DOHH2 (cell line): Measurements from ENCODE around the gene GRB10.

ENCODE experiments used
- H3F3A ChIP-seq: fragments of 200-600 bp; sonication (generic), shearing (Covaris generic); 2 replicates; pipeline ENCODE4 v1.6.0; 2016; ENCODE audit warnings: antibody characterized with exemption, mild to moderate bottlenecking; ENCODE audit not compliant: control insufficient read depth, insufficient read depth
- H3K27ac ChIP-seq: fragments of 200-600 bp; sonication (generic); 2 replicates; pipeline ENCODE4 v1.5.1; 2014; ENCODE audit warnings: low read depth, mild to moderate bottlenecking, low read length, moderate library complexity
- H3K27me3 ChIP-seq: fragments of 200-600 bp; sonication (generic); 2 replicates; pipeline ENCODE4 v1.6.1; 2014; ENCODE audit warnings: mild to moderate bottlenecking, low read length, mixed read lengths; ENCODE audit not compliant: control insufficient read depth
- H3K36me3 ChIP-seq: fragments of 200-600 bp; sonication (generic); 2 replicates; pipeline ENCODE4 v1.6.1; 2014; ENCODE audit warnings: mild to moderate bottlenecking, low read length, moderate library complexity, mixed read lengths; ENCODE audit not compliant: control insufficient read depth
- H3K4me1 ChIP-seq: fragments of 200-600 bp; sonication (generic); 2 replicates; pipeline ENCODE4 v1.6.1; 2014; ENCODE audit warnings: mild to moderate bottlenecking, low read length, mixed read lengths; ENCODE audit not compliant: control insufficient read depth
- H3K4me2 ChIP-seq: fragments of 200-600 bp; sonication (generic); 2 replicates; pipeline ENCODE4 v1.6.0; 2014; ENCODE audit warnings: mild to moderate bottlenecking, low read length, moderate library complexity
- H3K4me3 ChIP-seq: fragments of 200-600 bp; sonication (generic); 2 replicates; pipeline ENCODE4 v1.5.1; 2014; ENCODE audit warnings: mild to moderate bottlenecking, low read length, mixed read lengths
- H3K79me2 ChIP-seq: fragments of 200-600 bp; sonication (generic); 2 replicates; pipeline ENCODE4 v1.6.1; 2014; ENCODE audit warnings: mild to moderate bottlenecking, low read length, mixed read lengths; ENCODE audit not compliant: control insufficient read depth
- H3K9me2 ChIP-seq: fragments of 200-600 bp; sonication (generic); replicated peaks from 2 replicates; pipeline ENCODE4 v1.6.1; 2014; ENCODE audit warnings: mild to moderate bottlenecking, low read length, mixed read lengths; ENCODE audit not compliant: control insufficient read depth
- H3K9me3 ChIP-seq: fragments of 200-600 bp; sonication (generic); 2 replicates; pipeline ENCODE4 v1.6.1; 2014; ENCODE audit warnings: antibody characterized with exemption, low read length, mixed read lengths; ENCODE audit not compliant: control insufficient read depth, insufficient read depth
- H4K20me1 ChIP-seq: fragments of 200-600 bp; sonication (generic); 2 replicates; pipeline ENCODE4 v1.6.0; 2014; ENCODE audit warnings: low read depth, mild to moderate bottlenecking, antibody characterized with exemption, low read length, moderate library complexity; ENCODE audit not compliant: control insufficient read depth, insufficient read depth
- EZH2phosphoT487 ChIP-seq: fragments of 200-600 bp; sonication (generic); IDR thresholded peaks from 2 replicates; pipeline ENCODE4 v1.6.1; 2017; ENCODE audit warnings: borderline replicate concordance, mild to moderate bottlenecking, antibody characterized with exemption, low read length, moderate library complexity, mixed read lengths
- TF ChIP-seq, protein P1 (sequence below): fragments of 200-600 bp; sonication (generic); IDR thresholded peaks from one replicate; pipeline ENCODE4 v1.5.1; 2014; ENCODE audit warnings: antibody characterized with exemption, mild to moderate bottlenecking, low read depth, low read length; ENCODE audit not compliant: poor library complexity, severe bottlenecking

Gene GRB10

GRCh38 chr7:50684713-50685075 is 98.0 kb downstream of the GRB10 start:
- Histone ChIP-seq H3K4me3 (no peak overlapping the region), H3F3A (no peaks in the 10 kb centered on the region), H3K9me2 (no peaks in the 10 kb centered on the region), H3K27me3 (peaks cover 17% of the 10 kb centered on the region), H3K9me3 (no peaks in the 10 kb centered on the region), H3K36me3 (no peaks in the 10 kb centered on the region), H3K4me2 (no peak overlapping the region), H4K20me1 (no peaks in the 10 kb centered on the region), H3K4me1 (0 out of 2 replicates have a peak, but pooled peaks cover 4% of the 10 kb centered on the region), H3K79me2 (no peaks in the 10 kb centered on the region), H3K27ac (no peak overlapping the region)
- TF ChIP-seq EZH2phosphoT487, result no peak
- TF ChIP-seq, protein P1, sequence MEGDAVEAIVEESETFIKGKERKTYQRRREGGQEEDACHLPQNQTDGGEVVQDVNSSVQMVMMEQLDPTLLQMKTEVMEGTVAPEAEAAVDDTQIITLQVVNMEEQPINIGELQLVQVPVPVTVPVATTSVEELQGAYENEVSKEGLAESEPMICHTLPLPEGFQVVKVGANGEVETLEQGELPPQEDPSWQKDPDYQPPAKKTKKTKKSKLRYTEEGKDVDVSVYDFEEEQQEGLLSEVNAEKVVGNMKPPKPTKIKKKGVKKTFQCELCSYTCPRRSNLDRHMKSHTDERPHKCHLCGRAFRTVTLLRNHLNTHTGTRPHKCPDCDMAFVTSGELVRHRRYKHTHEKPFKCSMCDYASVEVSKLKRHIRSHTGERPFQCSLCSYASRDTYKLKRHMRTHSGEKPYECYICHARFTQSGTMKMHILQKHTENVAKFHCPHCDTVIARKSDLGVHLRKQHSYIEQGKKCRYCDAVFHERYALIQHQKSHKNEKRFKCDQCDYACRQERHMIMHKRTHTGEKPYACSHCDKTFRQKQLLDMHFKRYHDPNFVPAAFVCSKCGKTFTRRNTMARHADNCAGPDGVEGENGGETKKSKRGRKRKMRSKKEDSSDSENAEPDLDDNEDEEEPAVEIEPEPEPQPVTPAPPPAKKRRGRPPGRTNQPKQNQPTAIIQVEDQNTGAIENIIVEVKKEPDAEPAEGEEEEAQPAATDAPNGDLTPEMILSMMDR, result no peak

- Histone ChIP-seq H3K27ac (no peak overlapping the region), H3K27me3 (peaks cover 22% of the 10 kb centered on the region)
- TF ChIP-seq, protein P1, result no peak
- TF ChIP-seq EZH2phosphoT487, result no peak
These were observed 98.5 kb downstream of the GRB10 start for GRCh38 chr7:50684011-50684712.

GRCh38 chr7:50682573-50682972 is 100.1 kb downstream of the GRB10 start:
- TF ChIP-seq EZH2phosphoT487, result no peak
- TF ChIP-seq, protein P1, result no peak
- no peaks in the 10 kb centered on the region for H3F3A ChIP-seq
- H3K4me1 ChIP-seq, result 0 out of 2 replicates have a peak, but pooled peaks cover 4% of the 10 kb centered on the region
- no peaks in the 10 kb centered on the region for H3K79me2 ChIP-seq
- no peak overlapping the region for H3K27ac ChIP-seq
- no peaks in the 10 kb centered on the region for H3K9me2 ChIP-seq
- H3K9me3 ChIP-seq, result no peaks in the 10 kb centered on the region
- peaks cover 24% of the 10 kb centered on the region for H3K27me3 ChIP-seq
- H3K4me2 ChIP-seq, result no peak overlapping the region
- H3K36me3 ChIP-seq, result no peaks in the 10 kb centered on the region
- H3K4me3 ChIP-seq, result no peak overlapping the region
- no peaks in the 10 kb centered on the region for H4K20me1 ChIP-seq

More at GRCh38 chr7:50684011-50684712, 98.5 kb downstream of the GRB10 start:
- H3K4me1 ChIP-seq, result 0 out of 2 replicates have a peak, but pooled peaks cover 4% of the 10 kb centered on the region
- no peak overlapping the region for H3K4me3 ChIP-seq
- no peaks in the 10 kb centered on the region for H3K79me2 ChIP-seq
- H3K9me3 ChIP-seq, result no peaks in the 10 kb centered on the region
- no peak overlapping the region for H3K4me2 ChIP-seq
- no peaks in the 10 kb centered on the region for H3F3A ChIP-seq
- H3K9me2 ChIP-seq, result no peaks in the 10 kb centered on the region
- H3K36me3 ChIP-seq, result no peaks in the 10 kb centered on the region
- H4K20me1 ChIP-seq, result no peaks in the 10 kb centered on the region
